IMR-90 (cell line): Measurements from ENCODE around the gene WAC.

Experiments used
- BHLHE40 ChIP-seq: fragments of 150-350 bp; IDR thresholded peaks from 2 replicates; pipeline ENCODE4 v1.6.1; 2016; ENCODE audit warnings: mild to moderate bottlenecking, low read depth, low read length
- CEBPB ChIP-seq: IDR thresholded peaks from 2 replicates; pipeline ENCODE4 v1.6.1; 2012; ENCODE audit warnings: low read depth, low read length, improper control_type of control experiment
- CHD1 ChIP-seq: IDR thresholded peaks from 2 replicates; pipeline ENCODE4 v1.6.1; 2012; ENCODE audit warnings: low read depth, low read length, improper control_type of control experiment
- FOS ChIP-seq: fragments of 150-350 bp; IDR thresholded peaks from 2 replicates; pipeline ENCODE4 v1.6.1; 2016; ENCODE audit warnings: low read depth, low read length
- MAFK ChIP-seq: IDR thresholded peaks from 2 replicates; pipeline ENCODE4 v1.6.1; 2012; ENCODE audit warnings: low read depth, low read length, improper control_type of control experiment
- MAZ ChIP-seq: IDR thresholded peaks from 2 replicates; pipeline ENCODE4 v1.6.1; 2012; ENCODE audit warnings: low read depth, mild to moderate bottlenecking, low read length, improper control_type of control experiment, moderate library complexity, borderline replicate concordance
- MXI1 ChIP-seq: IDR thresholded peaks from 2 replicates; pipeline ENCODE4 v1.6.1; 2012; ENCODE audit warnings: low read depth, mild to moderate bottlenecking, low read length, moderate library complexity, borderline replicate concordance
- NFE2L2 ChIP-seq: fragments of 150-350 bp; IDR thresholded peaks from 2 replicates; pipeline ENCODE4 v1.6.1; 2016; ENCODE audit warnings: low read depth, mild to moderate bottlenecking, low read length
- POLR2A ChIP-seq: IDR thresholded peaks from 2 replicates; pipeline ENCODE4 v1.6.1; 2012; ENCODE audit warnings: mild to moderate bottlenecking, low read depth, low read length
- RAD21 ChIP-seq: IDR thresholded peaks from 2 replicates; pipeline ENCODE4 v1.6.1; 2012; ENCODE audit warnings: low read length, improper control_type of control experiment
- RFX5 ChIP-seq: IDR thresholded peaks from 2 replicates; pipeline ENCODE4 v1.8.0; 2012; ENCODE audit warnings: low read depth, mild to moderate bottlenecking, low read length, moderate library complexity
- SMC3 ChIP-seq: fragments of 150-350 bp; IDR thresholded peaks from 2 replicates; pipeline ENCODE4 v1.6.1; 2016; ENCODE audit warnings: low read depth, mild to moderate bottlenecking, antibody characterized with exemption, low read length, moderate library complexity
- TF ChIP-seq, protein P1 (sequence below): conservative IDR thresholded peaks from 2 replicates; pipeline ENCODE4 v1.5.1; 2012; ENCODE audit warnings: mild to moderate bottlenecking, low read depth, low read length, improper control_type of control experiment
- TF ChIP-seq, protein P2 (sequence below): fragments of 150-350 bp; IDR thresholded peaks from 2 replicates; pipeline ENCODE4 v1.6.1; 2017; ENCODE audit warnings: mild to moderate bottlenecking, antibody characterized with exemption, low read length, low read depth

DNA sequence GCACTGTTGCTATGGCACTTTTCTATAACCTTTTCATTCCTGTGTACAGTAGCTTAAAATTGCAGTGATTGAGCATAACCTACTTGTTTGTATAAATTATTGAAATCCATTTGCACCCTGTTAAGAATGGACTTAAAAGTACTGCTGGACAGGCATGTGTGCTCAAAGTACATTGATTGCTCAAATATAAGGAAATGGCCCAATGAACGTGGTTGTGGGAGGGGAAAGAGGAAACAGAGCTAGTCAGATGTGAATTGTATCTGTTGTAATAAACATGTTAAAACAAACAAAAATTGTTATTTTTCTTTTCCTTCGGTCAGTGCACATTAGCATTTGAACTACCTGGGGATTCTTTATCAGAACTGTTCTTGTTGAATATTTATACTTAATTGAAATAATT lies 87.3 kb downstream of the WAC start:
- TF ChIP-seq, protein P1, sequence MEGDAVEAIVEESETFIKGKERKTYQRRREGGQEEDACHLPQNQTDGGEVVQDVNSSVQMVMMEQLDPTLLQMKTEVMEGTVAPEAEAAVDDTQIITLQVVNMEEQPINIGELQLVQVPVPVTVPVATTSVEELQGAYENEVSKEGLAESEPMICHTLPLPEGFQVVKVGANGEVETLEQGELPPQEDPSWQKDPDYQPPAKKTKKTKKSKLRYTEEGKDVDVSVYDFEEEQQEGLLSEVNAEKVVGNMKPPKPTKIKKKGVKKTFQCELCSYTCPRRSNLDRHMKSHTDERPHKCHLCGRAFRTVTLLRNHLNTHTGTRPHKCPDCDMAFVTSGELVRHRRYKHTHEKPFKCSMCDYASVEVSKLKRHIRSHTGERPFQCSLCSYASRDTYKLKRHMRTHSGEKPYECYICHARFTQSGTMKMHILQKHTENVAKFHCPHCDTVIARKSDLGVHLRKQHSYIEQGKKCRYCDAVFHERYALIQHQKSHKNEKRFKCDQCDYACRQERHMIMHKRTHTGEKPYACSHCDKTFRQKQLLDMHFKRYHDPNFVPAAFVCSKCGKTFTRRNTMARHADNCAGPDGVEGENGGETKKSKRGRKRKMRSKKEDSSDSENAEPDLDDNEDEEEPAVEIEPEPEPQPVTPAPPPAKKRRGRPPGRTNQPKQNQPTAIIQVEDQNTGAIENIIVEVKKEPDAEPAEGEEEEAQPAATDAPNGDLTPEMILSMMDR, result no peak
- TF ChIP-seq, protein P2, sequence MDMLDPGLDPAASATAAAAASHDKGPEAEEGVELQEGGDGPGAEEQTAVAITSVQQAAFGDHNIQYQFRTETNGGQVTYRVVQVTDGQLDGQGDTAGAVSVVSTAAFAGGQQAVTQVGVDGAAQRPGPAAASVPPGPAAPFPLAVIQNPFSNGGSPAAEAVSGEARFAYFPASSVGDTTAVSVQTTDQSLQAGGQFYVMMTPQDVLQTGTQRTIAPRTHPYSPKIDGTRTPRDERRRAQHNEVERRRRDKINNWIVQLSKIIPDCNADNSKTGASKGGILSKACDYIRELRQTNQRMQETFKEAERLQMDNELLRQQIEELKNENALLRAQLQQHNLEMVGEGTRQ, result no peak
- TF ChIP-seq POLR2A, result no peak
- TF ChIP-seq RAD21, result no peak
- no peak for TF ChIP-seq MXI1
- no peak for TF ChIP-seq CEBPB
- no peak for TF ChIP-seq CHD1
- no peak for TF ChIP-seq MAZ
- TF ChIP-seq FOS, result no peak
- TF ChIP-seq BHLHE40, result no peak
- no peak for TF ChIP-seq MAFK
- TF ChIP-seq SMC3, result no peak
- no peak for TF ChIP-seq NFE2L2
- no peak for TF ChIP-seq RFX5
